GM12865 (cell line): ENCODE measurements around the gene MYO1A.

Experiments used
- DNase-seq: peaks from one replicate; pipeline ENCODE4 v3.0.0; 2010; ENCODE audit warnings: low read depth
- H3K4me3 ChIP-seq: 2 replicates; pipeline ENCODE4 v1.5.1; 2011; ENCODE audit warnings: mild to moderate bottlenecking, low read depth, low read length, control low read depth
- TF ChIP-seq, protein P1 (sequence below): IDR thresholded peaks from 2 replicates; pipeline ENCODE4 v1.5.1; 2011; ENCODE audit warnings: low read length, control low read depth, low read depth, inconsistent platforms; ENCODE audit not compliant: insufficient read depth; ENCODE audit errors: missing control alignments

Gene MYO1A

DNA sequence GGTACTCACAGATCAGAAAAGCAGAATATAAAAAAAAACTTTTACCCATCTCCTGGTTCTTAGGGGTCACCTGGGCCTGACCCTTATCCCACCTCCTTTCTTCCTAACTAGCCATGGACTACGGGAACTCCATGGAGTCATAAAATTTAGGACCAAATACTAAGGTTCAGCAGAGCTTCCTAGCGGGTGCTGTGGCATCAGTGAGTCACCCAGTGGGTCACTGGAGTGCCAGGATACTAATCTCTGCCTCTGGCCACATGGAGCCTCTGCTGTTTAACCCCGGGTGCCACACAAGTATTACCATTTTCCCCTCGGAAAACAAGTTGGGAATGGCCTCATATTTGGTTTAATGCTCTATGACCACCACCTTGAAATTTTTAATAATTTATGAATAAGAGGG lies 50.5 kb downstream of the MYO1A start:
- no peak for DNase-seq

DNA sequence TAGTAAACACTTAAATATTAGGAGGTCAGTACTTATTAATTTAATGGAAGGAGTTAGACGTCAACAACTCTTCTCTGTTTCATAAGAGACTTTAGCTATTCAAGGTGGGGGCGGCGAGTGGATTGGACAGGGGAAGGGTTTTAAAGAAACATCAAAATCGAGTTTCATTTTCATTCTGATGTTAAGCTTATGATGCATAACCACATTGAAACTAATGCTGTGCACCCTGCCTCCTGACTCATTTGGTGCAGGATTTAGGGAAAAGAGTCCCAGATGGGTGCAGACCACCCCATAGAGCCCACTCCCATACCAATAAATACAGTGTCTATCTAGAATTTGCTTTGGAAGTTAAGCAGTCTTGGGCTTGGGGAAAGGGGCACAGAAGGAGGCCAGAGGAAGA lies 50.9 kb downstream of the MYO1A start:
- DNase-seq: peak; percentile 81
- TF ChIP-seq, protein P1, sequence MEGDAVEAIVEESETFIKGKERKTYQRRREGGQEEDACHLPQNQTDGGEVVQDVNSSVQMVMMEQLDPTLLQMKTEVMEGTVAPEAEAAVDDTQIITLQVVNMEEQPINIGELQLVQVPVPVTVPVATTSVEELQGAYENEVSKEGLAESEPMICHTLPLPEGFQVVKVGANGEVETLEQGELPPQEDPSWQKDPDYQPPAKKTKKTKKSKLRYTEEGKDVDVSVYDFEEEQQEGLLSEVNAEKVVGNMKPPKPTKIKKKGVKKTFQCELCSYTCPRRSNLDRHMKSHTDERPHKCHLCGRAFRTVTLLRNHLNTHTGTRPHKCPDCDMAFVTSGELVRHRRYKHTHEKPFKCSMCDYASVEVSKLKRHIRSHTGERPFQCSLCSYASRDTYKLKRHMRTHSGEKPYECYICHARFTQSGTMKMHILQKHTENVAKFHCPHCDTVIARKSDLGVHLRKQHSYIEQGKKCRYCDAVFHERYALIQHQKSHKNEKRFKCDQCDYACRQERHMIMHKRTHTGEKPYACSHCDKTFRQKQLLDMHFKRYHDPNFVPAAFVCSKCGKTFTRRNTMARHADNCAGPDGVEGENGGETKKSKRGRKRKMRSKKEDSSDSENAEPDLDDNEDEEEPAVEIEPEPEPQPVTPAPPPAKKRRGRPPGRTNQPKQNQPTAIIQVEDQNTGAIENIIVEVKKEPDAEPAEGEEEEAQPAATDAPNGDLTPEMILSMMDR: no peak
- no peak overlapping the region for H3K4me3 ChIP-seq

More for the DNA sequence above, 50.5 kb downstream of the MYO1A start:
- H3K4me3 ChIP-seq: no peak overlapping the region
- TF ChIP-seq, protein P1: no peak

DNA sequence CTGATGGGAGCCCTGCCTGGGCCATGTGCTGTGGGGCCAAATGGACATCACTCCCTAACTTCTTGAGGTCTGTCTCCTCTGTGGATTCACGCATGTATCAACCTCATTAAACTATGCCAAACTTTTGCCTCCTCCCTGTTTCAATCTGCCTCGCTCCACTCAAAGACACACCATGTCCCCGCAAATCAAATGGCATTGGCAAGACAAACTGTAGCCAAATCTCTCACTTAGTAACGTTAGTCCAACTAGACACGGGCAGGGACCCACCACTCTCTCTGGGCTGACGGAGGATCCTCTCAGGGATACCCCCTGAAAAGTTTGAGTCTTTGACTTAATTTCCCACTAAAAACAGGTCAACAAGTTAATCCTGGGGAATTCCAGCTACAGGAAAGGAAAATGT lies 51.6 kb downstream of the MYO1A start:
- no peak overlapping the region for H3K4me3 ChIP-seq
- TF ChIP-seq, protein P1: no peak
- no peak for DNase-seq

DNA sequence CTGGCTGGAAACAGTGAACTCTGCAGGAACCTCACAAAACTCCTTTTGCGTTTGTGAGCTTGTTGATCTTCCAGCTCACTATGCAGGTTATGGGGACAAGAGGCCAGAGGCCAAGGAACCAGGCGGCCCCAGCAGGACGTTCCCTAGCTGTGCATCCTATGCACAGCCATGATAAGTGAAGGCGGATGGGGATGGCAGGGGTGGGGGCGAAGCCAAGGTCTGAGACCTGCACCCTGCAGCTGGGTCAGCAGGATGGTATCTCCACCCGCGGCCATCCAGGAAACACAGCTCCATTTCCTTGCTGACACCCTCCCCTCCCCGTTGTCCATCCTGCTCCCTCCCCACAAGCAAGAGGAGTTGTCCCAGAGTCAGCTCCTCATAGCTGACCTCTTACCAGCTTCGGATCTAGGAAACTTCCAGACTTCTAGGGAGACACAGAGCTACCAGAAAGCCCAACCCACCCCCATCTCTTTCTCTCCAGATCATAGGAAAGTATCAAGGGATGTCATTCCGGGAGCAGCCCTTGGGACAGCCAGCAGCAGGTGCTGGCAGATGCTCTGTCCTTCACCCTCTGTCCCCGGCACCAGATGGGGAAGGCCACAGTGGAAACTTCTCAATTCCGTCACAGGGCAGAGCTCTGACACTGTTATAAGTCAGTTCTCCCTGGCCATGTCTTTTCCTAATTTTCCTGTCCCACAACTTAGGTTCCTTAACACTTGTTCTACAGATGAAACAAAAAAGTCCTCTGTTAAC lies 53.0 kb downstream of the MYO1A start:
- H3K4me3 ChIP-seq: no peak overlapping the region
- no peak for DNase-seq
- TF ChIP-seq, protein P1: no peak

DNA sequence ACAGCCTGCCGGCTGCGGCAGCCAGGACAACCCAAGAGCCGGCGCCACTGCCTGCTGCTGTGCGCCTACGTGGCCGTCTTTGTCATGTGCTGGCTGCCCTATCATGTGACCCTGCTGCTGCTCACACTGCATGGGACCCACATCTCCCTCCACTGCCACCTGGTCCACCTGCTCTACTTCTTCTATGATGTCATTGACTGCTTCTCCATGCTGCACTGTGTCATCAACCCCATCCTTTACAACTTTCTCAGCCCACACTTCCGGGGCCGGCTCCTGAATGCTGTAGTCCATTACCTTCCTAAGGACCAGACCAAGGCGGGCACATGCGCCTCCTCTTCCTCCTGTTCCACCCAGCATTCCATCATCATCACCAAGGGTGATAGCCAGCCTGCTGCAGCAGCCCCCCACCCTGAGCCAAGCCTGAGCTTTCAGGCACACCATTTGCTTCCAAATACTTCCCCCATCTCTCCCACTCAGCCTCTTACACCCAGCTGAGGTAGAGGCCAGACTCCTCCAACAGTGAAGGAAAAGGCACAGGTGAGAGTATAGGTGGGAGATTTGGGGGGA lies 53.9 kb downstream of the MYO1A start:
- no peak for DNase-seq
- TF ChIP-seq, protein P1: no peak
- H3K4me3 ChIP-seq: no peak overlapping the region

DNA sequence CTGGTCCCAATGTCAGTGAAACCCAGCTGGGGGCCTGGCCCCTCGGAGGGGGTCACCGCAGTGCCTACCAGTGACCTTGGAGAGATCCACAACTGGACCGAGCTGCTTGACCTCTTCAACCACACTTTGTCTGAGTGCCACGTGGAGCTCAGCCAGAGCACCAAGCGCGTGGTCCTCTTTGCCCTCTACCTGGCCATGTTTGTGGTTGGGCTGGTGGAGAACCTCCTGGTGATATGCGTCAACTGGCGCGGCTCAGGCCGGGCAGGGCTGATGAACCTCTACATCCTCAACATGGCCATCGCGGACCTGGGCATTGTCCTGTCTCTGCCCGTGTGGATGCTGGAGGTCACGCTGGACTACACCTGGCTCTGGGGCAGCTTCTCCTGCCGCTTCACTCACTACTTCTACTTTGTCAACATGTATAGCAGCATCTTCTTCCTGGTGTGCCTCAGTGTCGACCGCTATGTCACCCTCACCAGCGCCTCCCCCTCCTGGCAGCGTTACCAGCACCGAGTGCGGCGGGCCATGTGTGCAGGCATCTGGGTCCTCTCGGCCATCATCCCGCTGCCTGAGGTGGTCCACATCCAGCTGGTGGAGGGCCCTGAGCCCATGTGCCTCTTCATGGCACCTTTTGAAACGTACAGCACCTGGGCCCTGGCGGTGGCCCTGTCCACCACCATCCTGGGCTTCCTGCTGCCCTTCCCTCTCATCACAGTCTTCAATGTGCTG lies 54.6 kb downstream of the MYO1A start:
- no peak overlapping the region for H3K4me3 ChIP-seq
- no peak for DNase-seq
- TF ChIP-seq, protein P1: no peak
